Keratinocyte (primary cell): ENCODE data around the gene HLF. TPM values are rescaled to one million over a fixed set of nuclear protein-coding genes. Genes with fewer than 3 reads are reported as not detected.

Experiments used
- DNase-seq: peaks from one replicate; pipeline ENCODE4 v3.0.0-alpha.2; 2011; ENCODE audit warnings: low read depth, missing footprints, low spot score
- FAIRE-seq: peaks from 2 replicates; lab custom pipeline; 2011; peaks lifted over from hg19 to GRCh38; lab: Jason Lieb, UNC
- H2AFZ ChIP-seq: 2 replicates; pipeline ENCODE4 v1.6.0; 2012; ENCODE audit warnings: low read length, control low read depth, inconsistent platforms; ENCODE audit not compliant: control insufficient read depth
- H3K27ac ChIP-seq: 2 replicates; pipeline ENCODE4 v1.5.1; 2011; ENCODE audit warnings: low read length; ENCODE audit not compliant: control insufficient read depth, insufficient read depth
- H3K27me3 ChIP-seq: 3 replicates; pipeline ENCODE4 v1.6.0; 2011; ENCODE audit warnings: low read length; ENCODE audit not compliant: control insufficient read depth, insufficient read depth; ENCODE audit errors: extremely low read depth
- H3K36me3 ChIP-seq, 2 experiments: 2 replicates in 1 of 2; 3 replicates in 1 of 2; pipeline ENCODE4 v1.5.1; 2011; ENCODE audit warnings: low read length in 2 of 2, mild to moderate bottlenecking in 1 of 2; ENCODE audit not compliant: control insufficient read depth in 2 of 2, insufficient read depth in 2 of 2; ENCODE audit errors: extremely low read depth in 1 of 2
- H3K4me1 ChIP-seq: 3 replicates; pipeline ENCODE4 v1.5.1; 2011; ENCODE audit warnings: low read length; ENCODE audit not compliant: control insufficient read depth, insufficient read depth; ENCODE audit errors: extremely low read depth
- H3K4me2 ChIP-seq: 3 replicates; pipeline ENCODE4 v1.6.0; 2011; ENCODE audit warnings: low read depth, low read length; ENCODE audit not compliant: control insufficient read depth, insufficient read depth; ENCODE audit errors: extremely low read depth
- H3K4me3 ChIP-seq, 3 experiments: fragments of 200-600 bp in 1 of 3; sonication (generic) in 1 of 3; 2 replicates in 2 of 3; 3 replicates in 1 of 3; pipeline ENCODE4 v1.5.1; 2011 to 2016; ENCODE audit warnings: low read length in 3 of 3, mild to moderate bottlenecking in 3 of 3, control low read depth in 2 of 3, inconsistent platforms in 1 of 3, low read depth in 1 of 3, mixed read lengths in 1 of 3, mixed run types in 1 of 3, moderate library complexity in 1 of 3; ENCODE audit not compliant: control insufficient read depth in 2 of 3, insufficient read depth in 2 of 3; ENCODE audit errors: extremely low read depth in 1 of 3
- H3K79me2 ChIP-seq: 2 replicates; pipeline ENCODE4 v1.6.0; 2012; ENCODE audit warnings: low read length; ENCODE audit not compliant: control insufficient read depth, insufficient read depth
- H3K9ac ChIP-seq: 3 replicates; pipeline ENCODE4 v1.6.0; 2011; ENCODE audit warnings: low read length; ENCODE audit not compliant: control insufficient read depth, insufficient read depth; ENCODE audit errors: extremely low read depth
- H3K9me1 ChIP-seq: 3 replicates; pipeline ENCODE4 v1.6.0; 2011; ENCODE audit warnings: low read length; ENCODE audit not compliant: control insufficient read depth, insufficient read depth; ENCODE audit errors: extremely low read depth
- H3K9me3 ChIP-seq: 2 replicates; pipeline ENCODE4 v1.5.1; 2012; ENCODE audit warnings: low read depth, low read length; ENCODE audit not compliant: control insufficient read depth
- H4K20me1 ChIP-seq: 3 replicates; pipeline ENCODE4 v1.6.0; 2011; ENCODE audit warnings: low read length; ENCODE audit not compliant: control insufficient read depth, insufficient read depth; ENCODE audit errors: extremely low read depth
- CTCF ChIP-seq, 3 experiments: IDR thresholded peaks in 1 of 3; conservative IDR thresholded peaks in 1 of 3; optimal IDR thresholded peaks in 1 of 3; 2 replicates in 2 of 3; 3 replicates in 1 of 3; pipeline versions ENCODE3 to v1.5.1; 2011; ENCODE audit warnings: low read length in 3 of 3, mild to moderate bottlenecking in 3 of 3, moderate library complexity in 2 of 3, control low read depth in 1 of 3, inconsistent platforms in 1 of 3; ENCODE audit not compliant: insufficient read depth in 2 of 3; ENCODE audit errors: extremely low read depth in 1 of 3
- EZH2 ChIP-seq: IDR thresholded peaks from one replicate; pipeline ENCODE4 v1.6.1; 2012; ENCODE audit warnings: inconsistent platforms, mild to moderate bottlenecking, low read length, moderate library complexity
- dilution Hi-C: fragments of 300-500 bp; cut with MboI; formaldehyde crosslinking; loops from one replicate; pipeline ENCODE4 v1.7.0; 2020; ENCODE audit warnings: low sequenced_read_pairs; ENCODE audit not compliant: extremely low pct_ligation_motif_present
- polyA plus RNA-seq, 5 experiments: library from polyadenylated mRNA; depleted of rRNA in 3 of 5; stranded (reverse) in 3 of 5; stranded (forward) in 1 of 5; unstranded in 1 of 5; fragments of >200 nt; gene quantifications; 1 replicate in 1 of 5; 2 replicates in 3 of 5; 3 replicates in 1 of 5; pipeline versions ENCODE4 v1.2.1 to v1.2.3, GENCODE V29; 2011 to 2012; ENCODE audit warnings: missing spikeins in 2 of 5, low read depth in 1 of 5, low replicate concordance in 1 of 5

The HLF gene
- polyA plus RNA-seq, 1 donor (not counting 4 experiments of a cell fraction or from before 2014, with no cell fraction given) = 0.21 TPM

GRCh38 chr17:55229276-55229675 is 35.5 kb upstream of the HLF start:
- FAIRE-seq = no peak
- dilution Hi-C loops = no loop called here
- peaks cover 4% of the 10 kb centered on the region for H3K4me1 ChIP-seq
- H3K9me1 ChIP-seq = no peaks in the 10 kb centered on the region
- H3K4me2 ChIP-seq = no peak overlapping the region
- no peak overlapping the region for H2AFZ ChIP-seq
- DNase-seq = no peak
- no peak overlapping the region for H3K4me3 ChIP-seq
- H3K36me3 ChIP-seq = no peaks in the 10 kb centered on the region
- TF ChIP-seq EZH2 = no peak
- no peak for TF ChIP-seq CTCF (optimal IDR thresholded peaks at IDR 0.05 in 1 of 3, IDR thresholded peaks at IDR 0.05 in 1 of 3, conservative IDR thresholded peaks at IDR 0.05 in 1 of 3; ENCODE audit: extremely low read depth in 1 of 3, insufficient read depth in 2 of 3, low read length in 3 of 3)
- H3K9me3 ChIP-seq = no peaks in the 10 kb centered on the region
- no peaks in the 10 kb centered on the region for H4K20me1 ChIP-seq
- no peak overlapping the region for H3K9ac ChIP-seq
- no peak overlapping the region for H3K27ac ChIP-seq
- no peaks in the 10 kb centered on the region for H3K79me2 ChIP-seq
- H3K27me3 ChIP-seq = peaks cover 3% of the 10 kb centered on the region

GRCh38 chr17:55230716-55231115 is 34.0 kb upstream of the HLF start:
- no peak overlapping the region for H3K4me2 ChIP-seq
- H3K79me2 ChIP-seq = no peaks in the 10 kb centered on the region
- no peak overlapping the region for H3K27ac ChIP-seq
- H3K9me3 ChIP-seq = no peaks in the 10 kb centered on the region
- dilution Hi-C loops = no loop called here
- no peaks in the 10 kb centered on the region for H4K20me1 ChIP-seq
- FAIRE-seq = no peak
- H3K36me3 ChIP-seq = no peaks in the 10 kb centered on the region
- H2AFZ ChIP-seq = no peak overlapping the region
- H3K9me1 ChIP-seq = no peaks in the 10 kb centered on the region
- H3K27me3 ChIP-seq = peaks cover 3% of the 10 kb centered on the region
- H3K4me1 ChIP-seq = peaks cover 4% of the 10 kb centered on the region
- TF ChIP-seq EZH2 = no peak
- no peak for TF ChIP-seq CTCF (optimal IDR thresholded peaks at IDR 0.05 in 1 of 3, IDR thresholded peaks at IDR 0.05 in 1 of 3, conservative IDR thresholded peaks at IDR 0.05 in 1 of 3; ENCODE audit: extremely low read depth in 1 of 3, insufficient read depth in 2 of 3, low read length in 3 of 3)
- DNase-seq = no peak
- no peak overlapping the region for H3K4me3 ChIP-seq
- H3K9ac ChIP-seq = no peak overlapping the region
